Endothelial cell of umbilical vein (primary cell): ENCODE data around the gene OTULINL. TPM values are rescaled to one million over a fixed set of nuclear protein-coding genes. Genes with fewer than 3 reads are reported as not detected.

Experiments
- BruUV-seq: library from RNA; stranded (reverse); fragments of 400-500 nt; replicated peaks from 2 replicates; lab custom pipeline; 2021; lab: Mats Ljungman, UMichigan
- CTCF ChIA-PET: fragments of 300-600, 350-600 bp; sonication (Branson Sonifier 250); formaldehyde crosslinking; loops from one replicate; lab custom pipeline; 2021; ENCODE audit warnings: antibody characterized with exemption, inconsistent platforms; lab: Charles Lee
- POLR2A ChIA-PET: fragments of 300-600, 350-600 bp; sonication (Branson Sonifier 250); formaldehyde crosslinking; loops from one replicate; lab custom pipeline; 2021; ENCODE audit warnings: antibody characterized with exemption, inconsistent platforms; lab: Charles Lee
- DNase-seq: peaks from one replicate; pipeline ENCODE4 v3.0.0-alpha.2; 2011; ENCODE audit warnings: low read depth, low spot score
- FAIRE-seq: peaks from 2 replicates; lab custom pipeline; 2011; peaks lifted over from hg19 to GRCh38; lab: Jason Lieb, UNC
- H2AFZ ChIP-seq: 2 replicates; pipeline ENCODE4 v1.6.0; 2012; ENCODE audit warnings: low read depth, low read length, control low read depth, inconsistent platforms
- H3K27ac ChIP-seq: 2 replicates; pipeline ENCODE4 v1.5.1; 2011; ENCODE audit warnings: low read depth, mild to moderate bottlenecking, control low read depth, low read length, moderate library complexity; ENCODE audit not compliant: insufficient read depth
- H3K27me3 ChIP-seq, 2 experiments: 2 replicates each; pipeline versions ENCODE4 v1.6.0 to v1.6.1; 2011; ENCODE audit warnings: low read length in 2 of 2, mixed read lengths in 1 of 2; ENCODE audit not compliant: control insufficient read depth in 2 of 2, insufficient read depth in 2 of 2
- H3K36me3 ChIP-seq, 2 experiments: 2 replicates in 1 of 2; 3 replicates in 1 of 2; pipeline ENCODE4 v1.5.1; 2011; ENCODE audit warnings: low read length in 2 of 2, mild to moderate bottlenecking in 1 of 2, moderate library complexity in 1 of 2; ENCODE audit not compliant: control insufficient read depth in 2 of 2, insufficient read depth in 2 of 2; ENCODE audit errors: extremely low read depth in 1 of 2
- H3K4me1 ChIP-seq: 3 replicates; pipeline ENCODE4 v1.5.1; 2011; ENCODE audit warnings: mild to moderate bottlenecking, low read length; ENCODE audit not compliant: control insufficient read depth, insufficient read depth; ENCODE audit errors: extremely low read depth
- H3K4me2 ChIP-seq: 2 replicates; pipeline ENCODE4 v1.6.1; 2011; ENCODE audit warnings: low read length, control low read depth, mixed read lengths; ENCODE audit not compliant: insufficient read depth
- H3K4me3 ChIP-seq, 3 experiments: fragments of 200-600 bp in 1 of 3; sonication (generic), shearing (Covaris generic) in 1 of 3; replicated peaks in 1 of 3; 2 replicates each; pipeline ENCODE4 v1.5.1; 2011 to 2016; ENCODE audit warnings: control low read depth in 3 of 3, low read length in 3 of 3, mild to moderate bottlenecking in 2 of 3, inconsistent platforms in 1 of 3, low read depth in 1 of 3, moderate library complexity in 1 of 3; ENCODE audit not compliant: insufficient read depth in 1 of 3
- H3K79me2 ChIP-seq: 2 replicates; pipeline ENCODE4 v1.6.0; 2012; ENCODE audit warnings: low read length, inconsistent platforms; ENCODE audit not compliant: control insufficient read depth, insufficient read depth
- H3K9ac ChIP-seq: replicated peaks from 2 replicates; pipeline ENCODE3; 2011; ENCODE audit warnings: low read length, control low read depth; ENCODE audit not compliant: insufficient read depth; ENCODE audit errors: extremely low read depth
- H3K9me1 ChIP-seq: replicated peaks from 3 replicates; pipeline ENCODE4 v1.6.0; 2011; ENCODE audit warnings: mild to moderate bottlenecking, low read length; ENCODE audit not compliant: control insufficient read depth, insufficient read depth; ENCODE audit errors: extremely low read depth
- H3K9me3 ChIP-seq: replicated peaks from 2 replicates; pipeline ENCODE4 v1.5.1; 2012; ENCODE audit warnings: low read length, inconsistent platforms; ENCODE audit not compliant: control insufficient read depth, insufficient read depth
- H4K20me1 ChIP-seq: replicated peaks from 2 replicates; pipeline ENCODE3; 2011; ENCODE audit warnings: mild to moderate bottlenecking, low read length; ENCODE audit not compliant: control insufficient read depth, insufficient read depth; ENCODE audit errors: extremely low read depth
- CTCF ChIP-seq, 2 donors: IDR thresholded peaks; 1 replicate in 1 of 2; 2 replicates in 1 of 2; pipeline ENCODE4 v1.5.1; 2011; ENCODE audit warnings: low read length in 2 of 2, mild to moderate bottlenecking in 2 of 2, moderate library complexity in 2 of 2, control low read depth in 1 of 2, inconsistent platforms in 1 of 2, low read depth in 1 of 2; ENCODE audit not compliant: insufficient read depth in 1 of 2; ENCODE audit errors: extremely low read depth in 1 of 2
- EZH2 ChIP-seq: IDR thresholded peaks from 2 replicates; pipeline ENCODE4 v1.6.1; 2012; ENCODE audit warnings: borderline replicate concordance, low read depth, mild to moderate bottlenecking, moderate library complexity, low read length, inconsistent platforms; ENCODE audit not compliant: severe bottlenecking
- FOS ChIP-seq: IDR thresholded peaks from 2 replicates; pipeline ENCODE4 v1.6.1; 2011; ENCODE audit warnings: mild to moderate bottlenecking, low read length, moderate library complexity, borderline replicate concordance; ENCODE audit not compliant: insufficient read depth
- GATA2 ChIP-seq: IDR thresholded peaks from 2 replicates; pipeline ENCODE4 v1.7.0; 2011; ENCODE audit warnings: low read depth, mild to moderate bottlenecking, moderate library complexity, mixed read lengths, low read length; ENCODE audit not compliant: insufficient read length, insufficient read depth
- JUN ChIP-seq: IDR thresholded peaks from 2 replicates; pipeline ENCODE4 v1.6.1; 2011; ENCODE audit warnings: borderline replicate concordance, low read depth; ENCODE audit not compliant: insufficient read length, insufficient read depth
- MAX ChIP-seq: IDR thresholded peaks from 2 replicates; pipeline ENCODE4 v1.6.1; 2011; ENCODE audit not compliant: insufficient read depth, insufficient read length
- MYC ChIP-seq: IDR thresholded peaks from one replicate; pipeline ENCODE4 v1.6.1; 2011; ENCODE audit warnings: mild to moderate bottlenecking, low read depth, low read length
- POLR2A ChIP-seq: IDR thresholded peaks from 2 replicates; pipeline ENCODE4 v1.6.1; 2012; ENCODE audit warnings: low read depth, mild to moderate bottlenecking, control low read depth, low read length
- POLR2AphosphoS5 ChIP-seq: IDR thresholded peaks from 2 replicates; pipeline ENCODE4 v1.6.1; 2012; ENCODE audit warnings: low read depth, mild to moderate bottlenecking, control low read depth, low read length, moderate library complexity; ENCODE audit not compliant: insufficient read depth
- dilution Hi-C: fragments of 300-500 bp; cut with MboI; formaldehyde crosslinking; loops from one replicate; pipeline ENCODE4 v1.15.0; 2019; ENCODE audit warnings: low sequenced_read_pairs; ENCODE audit not compliant: extremely low pct_ligation_motif_present
- intact Hi-C: fragments of 100-400 bp; cut with micrococcal nuclease; formaldehyde crosslinking; loops from one replicate; pipeline ENCODE4 v1.10.0; 2022
- polyA plus RNA-seq, 4 experiments: library from polyadenylated mRNA; depleted of rRNA in 3 of 4; stranded (reverse) in 3 of 4; unstranded in 1 of 4; fragments of >200 nt; gene quantifications; 2 replicates each; pipeline versions ENCODE4 v1.2.1 to v1.2.3, GENCODE V29; 2011 to 2012; ENCODE audit warnings: missing spikeins in 1 of 4
- total RNA-seq: library from RNA; stranded (reverse); gene quantifications from 2 replicates; pipeline ENCODE4 v1.2.3, GENCODE V29; 2021

Gene OTULINL
- total and polyA plus RNA-seq, 2 donors (not counting 3 experiments of a cell fraction or from before 2014, with no cell fraction given): 0.08 to 0.42 TPM

GRCh38 chr5:14587150-14587549, 5.6 kb downstream of the OTULINL start:
- no peaks in the 10 kb centered on the region for H3K9me1 ChIP-seq
- no peak for DNase-seq
- H4K20me1 ChIP-seq: no peaks in the 10 kb centered on the region
- BruUV-seq: no TSS peak
- no peak overlapping the region for H3K4me2 ChIP-seq
- no peak overlapping the region for H2AFZ ChIP-seq
- ChIA-PET POLR2A (no interaction called here), CTCF (interaction anchor here (1.9 kb wide), 1 partner anchor 61 kb away, joined by 4 read pairs; no protein-coding TSS in a partner anchor)
- no peak overlapping the region for H3K27ac ChIP-seq
- H3K4me3 ChIP-seq: no peak overlapping the region
- H3K9ac ChIP-seq: no peak overlapping the region
- intact Hi-C loops: no loop called here
- no peaks in the 10 kb centered on the region for H3K4me1 ChIP-seq
- FAIRE-seq: no peak
- H3K79me2 ChIP-seq: no peaks in the 10 kb centered on the region
- no peaks in the 10 kb centered on the region for H3K36me3 ChIP-seq
- dilution Hi-C loops: no loop called here
- H3K9me3 ChIP-seq: no peaks in the 10 kb centered on the region
- no peak for TF ChIP-seq EZH2
- TF ChIP-seq MAX: no peak
- no peak for TF ChIP-seq JUN
- no peak for TF ChIP-seq CTCF (IDR thresholded peaks at IDR 0.05; ENCODE audit: extremely low read depth in 1 of 2, insufficient read depth in 1 of 2, low read depth in 1 of 2, low read length in 2 of 2)
- TF ChIP-seq MYC: no peak
- TF ChIP-seq FOS: no peak
- no peak for TF ChIP-seq POLR2A
- no peak for TF ChIP-seq POLR2AphosphoS5
- TF ChIP-seq GATA2: no peak
- H3K27me3 ChIP-seq: peaks cover 25 to 57% of the 10 kb centered on the region in 2 experiments
